H1 (cell line): Measurements from ENCODE around the gene ADSS1. TPM values are rescaled to one million over a fixed set of nuclear protein-coding genes. Genes with fewer than 3 reads are reported as not detected.

Experiments used
- BACH1 ChIP-seq: IDR thresholded peaks from 2 replicates; pipeline ENCODE4 v1.6.1; 2012; ENCODE audit warnings: low read length, improper control_type of control experiment
- CTBP2 ChIP-seq: IDR thresholded peaks from 2 replicates; pipeline ENCODE4 v1.7.0; 2011; ENCODE audit warnings: borderline replicate concordance, mild to moderate bottlenecking, moderate library complexity, mixed read lengths, low read length; ENCODE audit not compliant: insufficient read depth, insufficient read length
- EP300 ChIP-seq, 2 experiments: IDR thresholded peaks; 1 replicate in 1 of 2; 2 replicates in 1 of 2; pipeline ENCODE4 v1.6.1; 2011 to 2012; ENCODE audit warnings: low read depth in 2 of 2, low read length in 2 of 2, mild to moderate bottlenecking in 2 of 2, borderline replicate concordance in 1 of 2, inconsistent platforms in 1 of 2, moderate library complexity in 1 of 2
- KDM4A ChIP-seq: IDR thresholded peaks from one replicate; pipeline ENCODE4 v1.7.1; 2012; ENCODE audit warnings: low read depth, mild to moderate bottlenecking, moderate library complexity, low read length, inconsistent platforms; ENCODE audit not compliant: severe bottlenecking
- NANOG ChIP-seq: IDR thresholded peaks from 2 replicates; pipeline ENCODE4 v1.6.1; 2011; ENCODE audit warnings: low read length, low read depth, mild to moderate bottlenecking, inconsistent platforms; ENCODE audit not compliant: insufficient read depth, poor library complexity, severe bottlenecking
- RAD21 ChIP-seq, 2 experiments: IDR thresholded peaks in 1 of 2; conservative IDR thresholded peaks in 1 of 2; 2 replicates each; pipeline ENCODE4 v1.6.1; 2011; ENCODE audit warnings: low read depth in 2 of 2, low read length in 2 of 2, improper control_type of control experiment in 1 of 2, inconsistent platforms in 1 of 2, mild to moderate bottlenecking in 1 of 2, moderate library complexity in 1 of 2
- SP1 ChIP-seq: IDR thresholded peaks from 2 replicates; pipeline ENCODE4 v1.6.1; 2011; ENCODE audit warnings: low read depth, low read length
- SP4 ChIP-seq: IDR thresholded peaks from 2 replicates; pipeline ENCODE4 v1.6.1; 2012; ENCODE audit warnings: low read length, inconsistent platforms
- polyA plus RNA-seq, 7 experiments: library from polyadenylated mRNA; depleted of rRNA in 3 of 7; stranded (reverse) in 5 of 7; unstranded in 2 of 7; fragments of >200 nt in 5 of 7; fragments of 200-250 nt in 2 of 7; gene quantifications; 1 replicate in 5 of 7; 2 replicates in 1 of 7; 4 replicates in 1 of 7; pipeline versions ENCODE4 v1.2.1 to v1.2.3, GENCODE V29; 2011 to 2013; ENCODE audit warnings: missing spikeins in 2 of 7, mixed read lengths in 2 of 7
- total RNA-seq: library from RNA; stranded (reverse); fragmentation: NEBNext Ultra II Directional; extraction: Animal tissue kit (Norgen Biotek cat#: 25700); gene quantifications from 2 replicates; pipeline ENCODE4 v1.2.1, GENCODE V29; 2021
- TF ChIP-seq, protein P1 (sequence below): IDR thresholded peaks from 2 replicates; pipeline ENCODE4 v1.6.1; 2012; ENCODE audit warnings: inconsistent platforms

Gene ADSS1
- total and polyA plus RNA-seq, 2 of the 8 experiments (the other 6 are each of a cell fraction or from before 2014, with no cell fraction given) = 7.1 to 7.9 TPM

DNA sequence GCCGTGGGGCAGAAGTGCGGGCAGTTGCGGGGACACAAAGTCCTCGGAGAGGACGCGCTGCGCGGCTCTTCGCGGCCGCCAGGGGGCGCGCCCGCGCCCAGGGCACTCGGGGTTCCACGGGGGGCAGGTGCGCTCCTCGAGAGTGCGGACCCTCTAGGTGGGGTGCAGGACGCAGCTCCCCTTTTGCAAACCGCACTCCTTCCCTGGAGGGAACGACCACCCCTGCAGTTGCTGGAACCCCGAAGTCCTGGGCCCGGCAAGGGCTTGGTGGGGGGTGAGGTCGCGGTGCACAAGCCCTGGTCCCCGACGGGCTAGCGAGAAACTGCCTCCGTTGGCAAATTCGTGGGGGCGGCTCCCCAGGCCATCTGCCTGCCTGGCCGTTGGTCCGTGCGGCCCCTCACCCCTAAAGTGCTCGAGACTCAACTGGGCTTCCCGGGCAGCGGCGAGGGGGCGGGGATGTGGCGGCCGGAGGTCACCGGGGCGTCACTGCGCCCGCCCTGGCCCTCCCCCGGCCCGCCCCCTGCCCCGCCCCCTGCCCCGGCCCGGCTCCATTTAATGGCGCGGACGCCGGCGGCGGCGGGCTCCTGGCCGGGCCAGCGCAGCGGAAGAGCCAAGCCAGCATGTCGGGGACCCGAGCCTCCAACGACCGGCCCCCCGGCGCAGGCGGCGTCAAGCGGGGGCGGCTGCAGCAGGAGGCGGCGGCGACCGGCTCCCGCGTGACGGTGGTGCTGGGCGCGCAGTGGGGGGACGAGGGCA lies at the start of gene ADSS1 (continued):
- TF ChIP-seq EP300 (IDR thresholded peaks at IDR 0.05; ENCODE audit: borderline replicate concordance in 1 of 2, low read depth in 2 of 2, low read length in 2 of 2) (no peak), SP4 (0 out of 2 replicates have a peak, but pooled peaks have one; percentile 39), RAD21 (IDR thresholded peaks at IDR 0.05 in 1 of 2, conservative IDR thresholded peaks at IDR 0.05 in 1 of 2; ENCODE audit: low read depth in 2 of 2, low read length in 2 of 2) (peak; percentile 8 to 42; a peak in 1 of 4 replicates), BACH1 (peak; percentile 65), KDM4A (peak; percentile 82), CTBP2 (no peak), SP1 (no peak), NANOG (no peak)
- TF ChIP-seq, protein P1, sequence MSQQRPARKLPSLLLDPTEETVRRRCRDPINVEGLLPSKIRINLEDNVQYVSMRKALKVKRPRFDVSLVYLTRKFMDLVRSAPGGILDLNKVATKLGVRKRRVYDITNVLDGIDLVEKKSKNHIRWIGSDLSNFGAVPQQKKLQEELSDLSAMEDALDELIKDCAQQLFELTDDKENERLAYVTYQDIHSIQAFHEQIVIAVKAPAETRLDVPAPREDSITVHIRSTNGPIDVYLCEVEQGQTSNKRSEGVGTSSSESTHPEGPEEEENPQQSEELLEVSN = no peak
